Vagina (tissue), 2 donors: ENCODE results near the gene MSANTD1. TPM values are rescaled to one million over a fixed set of nuclear protein-coding genes. Genes with fewer than 3 reads are reported as not detected.

Experiments
- DNase-seq, 2 donors: peaks; one replicate each; pipeline ENCODE4 v3.0.0-alpha.2; 2017; ENCODE audit errors: extremely low spot score in 2 of 2
- H3K27ac ChIP-seq: fragments of 200-600 bp; sonication (generic); one replicate; pipeline ENCODE4 v1.5.1; 2019
- H3K27me3 ChIP-seq: fragments of 200-600 bp; sonication (generic); one replicate; pipeline ENCODE4 v1.5.1; 2019
- H3K36me3 ChIP-seq, 2 donors: fragments of 200-600 bp; sonication (generic); one replicate each; pipeline ENCODE4 v1.5.1; 2017 to 2019
- H3K4me1 ChIP-seq: fragments of 200-600 bp; sonication (generic); one replicate; pipeline ENCODE4 v1.5.1; 2019
- H3K4me3 ChIP-seq, 2 donors: fragments of 200-600 bp; sonication (generic); 1 replicate in 1 of 2; 2 replicates in 1 of 2; pipeline ENCODE4 v1.5.1; 2016 to 2019
- H3K9me3 ChIP-seq: fragments of 200-600 bp; sonication (generic); one replicate; pipeline ENCODE4 v1.5.1; 2019
- POLR2A ChIP-seq, 2 donors: fragments of 450-650 bp; IDR thresholded peaks; one replicate each; pipeline ENCODE4 v1.6.1; 2017; ENCODE audit warnings: antibody characterized with exemption in 2 of 2, mild to moderate bottlenecking in 2 of 2, moderate library complexity in 2 of 2
- POLR2AphosphoS5 ChIP-seq, 2 donors: sonication (generic); formaldehyde crosslinking; IDR thresholded peaks; one replicate each; pipeline ENCODE4 v1.9.0; 2017; ENCODE audit warnings: antibody characterized with exemption in 2 of 2, mild to moderate bottlenecking in 2 of 2, low read depth in 1 of 2; ENCODE audit not compliant: insufficient read depth in 1 of 2
- intact Hi-C: fragments of 100-400 bp; cut with DNase I; formaldehyde crosslinking; loops from one replicate; pipeline ENCODE4 v1.15.1; 2023
- total RNA-seq: library from RNA; depleted of rRNA; stranded (reverse); fragments of >200 nt; gene quantifications from one replicate; pipeline ENCODE4 v1.2.3, GENCODE V29; 2016
- TF ChIP-seq, protein P1 (sequence below), 3 experiments: fragments of 450-650 bp in 2 of 3; fragments of 200-600 bp in 1 of 3; sonication (generic) in 1 of 3; IDR thresholded peaks; one replicate each; pipeline ENCODE4 v1.5.1; 2017 to 2019; ENCODE audit warnings: antibody characterized with exemption in 3 of 3, mild to moderate bottlenecking in 2 of 3, moderate library complexity in 2 of 3

MSANTD1 gene
- total RNA-seq, 1 donor from 2014 or later: 0.49 TPM

GRCh38 chr4:3227878-3228675 is 20.9 kb upstream of the MSANTD1 start:
- no peaks in the 10 kb centered on the region for H3K4me1 ChIP-seq
- no peaks in the 10 kb centered on the region for H3K9me3 ChIP-seq
- no peak overlapping the region for H3K4me3 ChIP-seq
- intact Hi-C loops: no loop called here
- no peak for DNase-seq
- H3K27ac ChIP-seq: no peak overlapping the region
- peaks cover 0 to 71% of the 10 kb centered on the region in 2 donors for H3K36me3 ChIP-seq
- no peaks in the 10 kb centered on the region for H3K27me3 ChIP-seq
- TF ChIP-seq, protein P1, sequence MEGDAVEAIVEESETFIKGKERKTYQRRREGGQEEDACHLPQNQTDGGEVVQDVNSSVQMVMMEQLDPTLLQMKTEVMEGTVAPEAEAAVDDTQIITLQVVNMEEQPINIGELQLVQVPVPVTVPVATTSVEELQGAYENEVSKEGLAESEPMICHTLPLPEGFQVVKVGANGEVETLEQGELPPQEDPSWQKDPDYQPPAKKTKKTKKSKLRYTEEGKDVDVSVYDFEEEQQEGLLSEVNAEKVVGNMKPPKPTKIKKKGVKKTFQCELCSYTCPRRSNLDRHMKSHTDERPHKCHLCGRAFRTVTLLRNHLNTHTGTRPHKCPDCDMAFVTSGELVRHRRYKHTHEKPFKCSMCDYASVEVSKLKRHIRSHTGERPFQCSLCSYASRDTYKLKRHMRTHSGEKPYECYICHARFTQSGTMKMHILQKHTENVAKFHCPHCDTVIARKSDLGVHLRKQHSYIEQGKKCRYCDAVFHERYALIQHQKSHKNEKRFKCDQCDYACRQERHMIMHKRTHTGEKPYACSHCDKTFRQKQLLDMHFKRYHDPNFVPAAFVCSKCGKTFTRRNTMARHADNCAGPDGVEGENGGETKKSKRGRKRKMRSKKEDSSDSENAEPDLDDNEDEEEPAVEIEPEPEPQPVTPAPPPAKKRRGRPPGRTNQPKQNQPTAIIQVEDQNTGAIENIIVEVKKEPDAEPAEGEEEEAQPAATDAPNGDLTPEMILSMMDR (IDR thresholded peaks at IDR 0.05): no peak
- TF ChIP-seq POLR2AphosphoS5 (IDR thresholded peaks at IDR 0.05; ENCODE audit: insufficient read depth in 1 of 2, low read depth in 1 of 2) (no peak), POLR2A (IDR thresholded peaks at IDR 0.05) (no peak)

GRCh38 chr4:3228881-3229280 is 20.1 kb upstream of the MSANTD1 start:
- Histone ChIP-seq H3K4me3 (no peak overlapping the region), H3K9me3 (no peaks in the 10 kb centered on the region), H3K27me3 (no peaks in the 10 kb centered on the region), H3K36me3 (peaks cover 0 to 71% of the 10 kb centered on the region in 2 donors), H3K4me1 (no peaks in the 10 kb centered on the region), H3K27ac (no peak overlapping the region)
- TF ChIP-seq POLR2A (IDR thresholded peaks at IDR 0.05) (no peak), POLR2AphosphoS5 (IDR thresholded peaks at IDR 0.05; ENCODE audit: insufficient read depth in 1 of 2, low read depth in 1 of 2) (no peak)
- TF ChIP-seq, protein P1 (IDR thresholded peaks at IDR 0.05): no peak
- intact Hi-C loops: no loop called here
- no peak for DNase-seq

GRCh38 chr4:3229328-3229727 is 19.6 kb upstream of the MSANTD1 start:
- no peak overlapping the region for H3K4me3 ChIP-seq
- TF ChIP-seq POLR2AphosphoS5 (IDR thresholded peaks at IDR 0.05; ENCODE audit: insufficient read depth in 1 of 2, low read depth in 1 of 2): no peak
- TF ChIP-seq POLR2A (IDR thresholded peaks at IDR 0.05): no peak
- TF ChIP-seq, protein P1 (IDR thresholded peaks at IDR 0.05): no peak
- peaks cover 0 to 71% of the 10 kb centered on the region in 2 donors for H3K36me3 ChIP-seq
- H3K27ac ChIP-seq: no peak overlapping the region
- intact Hi-C loops: no loop called here
- H3K9me3 ChIP-seq: no peaks in the 10 kb centered on the region
- H3K4me1 ChIP-seq: no peaks in the 10 kb centered on the region
- H3K27me3 ChIP-seq: no peaks in the 10 kb centered on the region
- no peak for DNase-seq

- peaks cover 0 to 66% of the 10 kb centered on the region in 2 donors for H3K36me3 ChIP-seq
- no peaks in the 10 kb centered on the region for H3K27me3 ChIP-seq
- H3K4me3 ChIP-seq: no peak overlapping the region
- TF ChIP-seq, protein P1 (IDR thresholded peaks at IDR 0.05): no peak
- TF ChIP-seq POLR2AphosphoS5 (IDR thresholded peaks at IDR 0.05; ENCODE audit: insufficient read depth in 1 of 2, low read depth in 1 of 2) (no peak), POLR2A (IDR thresholded peaks at IDR 0.05) (no peak)
- intact Hi-C loops: no loop called here
- H3K4me1 ChIP-seq: no peaks in the 10 kb centered on the region
- no peaks in the 10 kb centered on the region for H3K9me3 ChIP-seq
- no peak for DNase-seq
- no peak overlapping the region for H3K27ac ChIP-seq
These were observed 19.0 kb upstream of the MSANTD1 start for GRCh38 chr4:3229964-3230363.

- no peak for DNase-seq
These were observed 17.5 kb upstream of the MSANTD1 start for GRCh38 chr4:3231471-3231870.

More at GRCh38 chr4:3231471-3231870, 17.5 kb upstream of the MSANTD1 start:
- Histone ChIP-seq H3K27me3 (no peaks in the 10 kb centered on the region), H3K36me3 (peaks cover 0 to 72% of the 10 kb centered on the region in 2 donors), H3K9me3 (no peaks in the 10 kb centered on the region), H3K27ac (no peak overlapping the region), H3K4me1 (no peaks in the 10 kb centered on the region), H3K4me3 (no peak overlapping the region)
- no peak for TF ChIP-seq POLR2A (IDR thresholded peaks at IDR 0.05)
- no peak for TF ChIP-seq POLR2AphosphoS5 (IDR thresholded peaks at IDR 0.05; ENCODE audit: insufficient read depth in 1 of 2, low read depth in 1 of 2)
- TF ChIP-seq, protein P1 (IDR thresholded peaks at IDR 0.05): no peak
- intact Hi-C loops: no loop called here
